Body of pancreas (tissue), 4 donors: ENCODE results near the gene ALG1L2. TPM values are rescaled to one million over a fixed set of nuclear protein-coding genes. Genes with fewer than 3 reads are reported as not detected.
"Not testable (repeated sequence)": the region's sequence is repeated elsewhere in the genome, so short reads cannot be mapped to it uniquely, and the experiment has no call there.

Source experiments
- ATAC-seq: fragments of 150-250 bp; one replicate; pipeline ENCODE4 v1.9.1; 2016
- DNase-seq, 4 donors: peaks; one replicate each; pipeline ENCODE4 v3.0.0-alpha.2; 2019
- H3K27ac ChIP-seq, 4 donors: fragments of 200-600 bp; sonication (generic); 1 replicate in 3 of 4; 2 replicates in 1 of 4; pipeline versions ENCODE4 v1.5.1 to v1.6.1; 2016 to 2019; ENCODE audit warnings: mild to moderate bottlenecking in 1 of 4, mixed read lengths in 1 of 4, moderate library complexity in 1 of 4
- H3K27me3 ChIP-seq, 2 donors: fragments of 200-600 bp; sonication (generic); one replicate each; pipeline ENCODE4 v1.6.0; 2016; ENCODE audit warnings: mild to moderate bottlenecking in 1 of 2
- H3K36me3 ChIP-seq, 2 donors: fragments of 200-600 bp; sonication (generic); replicated peaks in 1 of 2; 2 replicates each; pipeline ENCODE4 v1.5.1; 2016; ENCODE audit warnings: low read depth in 2 of 2; ENCODE audit not compliant: insufficient read depth in 1 of 2
- H3K4me1 ChIP-seq: fragments of 200-600 bp; sonication (generic); one replicate; pipeline ENCODE4 v1.6.0; 2016
- H3K4me3 ChIP-seq, 2 donors: fragments of 200-600 bp; sonication (generic); 1 replicate in 1 of 2; 2 replicates in 1 of 2; pipeline ENCODE4 v1.5.1; 2016 to 2019
- H3K9me3 ChIP-seq, 3 donors: fragments of 200-600 bp; sonication (generic); 1 replicate in 2 of 3; 2 replicates in 1 of 3; pipeline ENCODE4 v1.5.1; 2016
- CTCF ChIP-seq, 7 experiments: fragments of 450-650 bp in 4 of 7; fragments of 200-600 bp in 3 of 7; sonication (generic) in 3 of 7; IDR thresholded peaks; one replicate each; pipeline ENCODE4 v1.5.1; 2016 to 2019; ENCODE audit warnings: antibody characterized with exemption in 7 of 7
- POLR2A ChIP-seq, 3 donors: fragments of 450-650 bp; IDR thresholded peaks; one replicate each; pipeline ENCODE4 v1.6.1; 2016; ENCODE audit warnings: antibody characterized with exemption in 3 of 3, mild to moderate bottlenecking in 2 of 3
- WGBS, 2 donors: methylation state at CpG; one replicate each; pipeline ENCODE4 v1.1.5; 2017; 5-methylcytosine and 5-hydroxymethylcytosine counted together
- intact Hi-C: fragments of 100-400 bp; cut with DNase I; formaldehyde crosslinking; loops from one replicate; pipeline ENCODE4 v1.15.1; 2023
- total RNA-seq, 2 donors: library from RNA; depleted of rRNA; stranded (reverse); fragments of >200 nt; gene quantifications; one replicate each; pipeline ENCODE4 v1.1.0, GENCODE V29; 2016

The ALG1L2 gene
- total RNA-seq, 2 donors from 2014 or later, result not detected

GRCh38 chr3:130058267-130058657 is 23.4 kb upstream of the ALG1L2 start:
- WGBS, 2 donors, result 100% methylated on average over 1 to 2 of the region's 4 CpGs
- H3K4me1 ChIP-seq, ATAC-seq, H3K9me3 ChIP-seq, H3K36me3 ChIP-seq, H3K4me3 ChIP-seq, H3K27ac ChIP-seq, DNase-seq, H3K27me3 ChIP-seq, intact Hi-C loops: not testable (repeated sequence)

- WGBS, 2 donors, result 9 to 36% methylated on average over 4 to 6 of the region's 6 CpGs
- ATAC-seq, H3K4me3 ChIP-seq, H3K9me3 ChIP-seq, H3K27me3 ChIP-seq, DNase-seq, H3K27ac ChIP-seq, H3K36me3 ChIP-seq, intact Hi-C loops, H3K4me1 ChIP-seq: not testable (repeated sequence)
These were observed 22.9 kb upstream of the ALG1L2 start for GRCh38 chr3:130058716-130059115.

DNA sequence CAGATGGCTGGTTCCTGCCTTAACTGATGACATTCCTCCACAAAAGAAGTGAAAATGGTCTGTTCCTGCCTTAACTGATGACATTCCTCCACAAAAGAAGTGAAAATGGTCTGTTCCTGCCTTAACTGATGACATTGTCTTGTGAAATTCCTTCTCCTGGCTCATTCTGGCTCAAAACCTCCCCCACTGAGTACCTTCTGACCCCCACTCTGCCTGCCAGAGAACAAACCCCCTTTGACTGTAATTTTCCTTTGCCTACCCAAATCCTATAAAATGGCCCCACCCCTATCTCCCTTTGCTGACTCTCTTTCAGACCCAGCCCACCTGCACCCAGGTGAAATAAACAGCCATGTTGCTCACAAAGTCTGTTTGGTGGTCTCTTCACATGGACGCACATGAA is 22.5 kb upstream of the ALG1L2 start:
- not testable (repeated sequence) for ATAC-seq
- WGBS, 2 donors, result 67 to 100% methylated on average over 1 of the region's 1 CpG

GRCh38 chr3:130073582-130073981 is 8.0 kb upstream of the ALG1L2 start:
- no peak for TF ChIP-seq POLR2A (IDR thresholded peaks at IDR 0.05)
- no peak for TF ChIP-seq CTCF (IDR thresholded peaks at IDR 0.05)
- 60 to 89% methylated on average over 3 to 4 of the region's 4 CpGs for WGBS, 2 donors
- no peak for ATAC-seq

More for the DNA sequence above, 22.5 kb upstream of the ALG1L2 start:
- H3K27me3 ChIP-seq, H3K4me3 ChIP-seq, DNase-seq, intact Hi-C loops, H3K27ac ChIP-seq, H3K4me1 ChIP-seq, H3K36me3 ChIP-seq, H3K9me3 ChIP-seq: not testable (repeated sequence)

DNA sequence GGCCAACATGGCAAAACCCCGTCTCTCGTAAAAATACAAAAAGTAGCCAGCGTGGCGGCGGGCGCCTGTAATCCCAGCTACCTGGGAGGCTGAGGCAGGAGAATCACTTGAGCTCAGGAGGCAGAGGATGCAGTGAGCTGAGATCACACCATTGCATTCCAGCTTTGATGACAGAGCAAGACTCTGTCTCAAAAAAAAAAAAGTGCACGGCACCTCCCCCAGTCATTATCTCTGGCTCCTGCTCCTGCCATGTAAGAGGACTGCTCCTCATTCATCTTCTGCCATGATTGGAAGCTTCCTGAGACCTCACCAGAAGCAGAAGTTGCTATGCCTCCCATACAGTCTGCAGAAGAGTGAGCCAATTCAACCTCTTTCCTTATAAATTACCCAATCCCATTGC is 4.0 kb upstream of the ALG1L2 start:
- intact Hi-C loops, result no loop called here
- Histone ChIP-seq H3K4me1 (no peaks in the 10 kb centered on the region), H3K27ac (no peak overlapping the region), H3K36me3 (no peaks in the 10 kb centered on the region), H3K4me3 (no peak overlapping the region), H3K27me3 (no peaks in the 10 kb centered on the region), H3K9me3 (no peaks in the 10 kb centered on the region)
- TF ChIP-seq POLR2A (IDR thresholded peaks at IDR 0.05), result no peak
- no peak for TF ChIP-seq CTCF (IDR thresholded peaks at IDR 0.05)
- WGBS, 2 donors, result 87 to 89% methylated on average over 4 to 7 of the region's 7 CpGs
- ATAC-seq (no peak), DNase-seq (no peak)

More at GRCh38 chr3:130073582-130073981, 8.0 kb upstream of the ALG1L2 start:
- Histone ChIP-seq H3K27me3 (no peaks in the 10 kb centered on the region), H3K36me3 (no peaks in the 10 kb centered on the region), H3K4me3 (no peak overlapping the region), H3K9me3 (no peaks in the 10 kb centered on the region), H3K27ac (no peak overlapping the region), H3K4me1 (no peaks in the 10 kb centered on the region)
- intact Hi-C loops, result no loop called here
- DNase-seq, result no peak

DNA sequence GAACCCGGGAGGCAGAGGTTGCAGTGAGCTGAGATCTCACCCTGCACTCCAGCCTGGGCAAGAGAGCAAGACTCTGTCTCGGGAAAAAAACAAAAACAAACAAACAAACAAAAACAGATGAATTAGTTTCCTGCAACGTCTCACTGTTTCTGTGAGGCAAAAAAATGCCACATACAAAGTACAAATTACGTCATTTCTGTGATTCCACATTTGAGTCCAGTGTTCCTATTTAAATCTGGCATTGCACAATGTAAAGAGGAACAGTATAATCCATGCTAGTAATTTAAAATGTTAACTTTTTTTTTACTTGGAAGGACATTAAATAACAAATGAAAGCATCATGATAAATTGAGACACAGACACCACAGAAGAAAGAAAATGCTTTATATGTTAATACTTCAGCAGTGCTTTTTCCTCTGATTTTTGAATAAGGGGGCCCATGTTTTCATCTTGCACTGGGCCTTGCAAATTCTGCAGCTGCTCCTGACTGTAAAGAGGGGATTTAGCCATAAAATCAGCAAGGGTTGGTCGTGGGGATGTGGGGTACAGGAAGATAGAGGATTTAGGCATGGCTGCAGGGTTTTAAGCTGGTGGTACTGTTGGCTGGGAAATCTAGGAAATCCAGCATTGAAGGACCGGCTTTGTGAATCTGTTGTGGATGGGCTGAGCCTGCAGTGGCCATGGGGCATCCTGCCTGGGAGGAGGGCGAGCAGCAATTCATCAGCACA is 1.9 kb downstream of the ALG1L2 start:
- H3K27ac ChIP-seq, H3K27me3 ChIP-seq, H3K4me3 ChIP-seq, H3K36me3 ChIP-seq, ATAC-seq, H3K9me3 ChIP-seq, DNase-seq, intact Hi-C loops, H3K4me1 ChIP-seq: not testable (repeated sequence)
- WGBS, 2 donors, result 63 to 72% methylated on average over 7 of the region's 7 CpGs

GRCh38 chr3:130084436-130084980 is 2.9 kb downstream of the ALG1L2 start:
- H3K4me3 ChIP-seq, result no peak overlapping the region
- H3K4me1 ChIP-seq, result no peaks in the 10 kb centered on the region
- no peaks in the 10 kb centered on the region for H3K36me3 ChIP-seq
- DNase-seq (no peak), ATAC-seq (no peak)
- no peak overlapping the region for H3K27ac ChIP-seq
- intact Hi-C loops, result no loop called here
- TF ChIP-seq POLR2A (IDR thresholded peaks at IDR 0.05) (no peak), CTCF (IDR thresholded peaks at IDR 0.05) (no peak)
- H3K9me3 ChIP-seq, result no peaks in the 10 kb centered on the region
- WGBS, 2 donors, result 46 to 57% methylated on average over 5 of the region's 5 CpGs
- H3K27me3 ChIP-seq, result no peaks in the 10 kb centered on the region
